Measurements from ENCODE around the gene MMP24OS. TPM values are rescaled to one million over a fixed set of nuclear protein-coding genes. Genes with fewer than 3 reads are reported as not detected.

MMP24OS gene
- total and polyA plus RNA-seq, 2 experiments from 2014 or later = 19.0 to 58.5 TPM

DNA sequence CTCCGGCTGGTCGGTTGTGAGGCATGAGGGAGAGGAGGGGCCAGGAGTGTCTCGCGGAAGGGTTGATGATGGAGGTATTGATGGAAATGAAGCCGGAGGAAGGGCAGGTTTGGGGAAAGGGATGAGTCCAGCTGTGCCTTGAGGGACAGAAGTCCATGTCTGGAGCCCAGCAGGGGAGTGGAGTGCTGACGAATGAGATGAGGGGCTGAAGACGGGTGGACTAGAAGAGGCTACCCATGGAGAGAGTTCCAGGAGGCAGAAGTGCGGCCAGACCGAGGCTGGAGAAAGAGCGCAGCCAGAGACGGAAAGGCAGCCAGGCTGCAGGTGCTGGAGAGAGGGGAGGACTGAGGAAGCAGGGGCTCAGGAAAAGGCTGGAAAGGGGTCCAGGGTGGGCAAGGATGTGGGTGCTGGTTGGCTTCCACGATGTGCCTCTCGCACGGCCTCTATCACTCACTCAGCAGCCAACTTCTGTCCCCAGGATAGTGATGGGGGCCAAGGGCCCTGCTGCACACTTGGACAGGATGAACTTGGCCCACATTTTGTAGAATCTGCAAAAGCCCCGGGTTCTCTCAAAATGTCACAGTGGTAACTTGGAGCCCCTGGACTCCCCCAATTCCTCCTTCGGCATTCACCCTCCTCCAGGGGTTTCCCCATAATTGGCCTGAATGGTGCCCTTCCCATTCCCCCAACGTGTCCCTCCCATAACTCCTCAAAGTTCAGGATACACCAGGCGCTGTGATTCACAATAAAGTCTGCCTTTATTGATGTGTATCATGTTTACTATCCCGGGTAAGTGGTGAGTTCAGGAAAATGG, 7.3 kb upstream of the MMP24OS start:
- WGBS (ENCODE audit: low lambda C conversion rate, missing lambda C conversion rate) = 42% methylated on average over 19 of the region's 19 CpGs
- H3K4me2 ChIP-seq = peak overlapping the region; percentile 92
- TF ChIP-seq EZH2 (IDR thresholded peaks at IDR 0.05; ENCODE audit: borderline replicate concordance) = no peak
- TF ChIP-seq, protein P1, sequence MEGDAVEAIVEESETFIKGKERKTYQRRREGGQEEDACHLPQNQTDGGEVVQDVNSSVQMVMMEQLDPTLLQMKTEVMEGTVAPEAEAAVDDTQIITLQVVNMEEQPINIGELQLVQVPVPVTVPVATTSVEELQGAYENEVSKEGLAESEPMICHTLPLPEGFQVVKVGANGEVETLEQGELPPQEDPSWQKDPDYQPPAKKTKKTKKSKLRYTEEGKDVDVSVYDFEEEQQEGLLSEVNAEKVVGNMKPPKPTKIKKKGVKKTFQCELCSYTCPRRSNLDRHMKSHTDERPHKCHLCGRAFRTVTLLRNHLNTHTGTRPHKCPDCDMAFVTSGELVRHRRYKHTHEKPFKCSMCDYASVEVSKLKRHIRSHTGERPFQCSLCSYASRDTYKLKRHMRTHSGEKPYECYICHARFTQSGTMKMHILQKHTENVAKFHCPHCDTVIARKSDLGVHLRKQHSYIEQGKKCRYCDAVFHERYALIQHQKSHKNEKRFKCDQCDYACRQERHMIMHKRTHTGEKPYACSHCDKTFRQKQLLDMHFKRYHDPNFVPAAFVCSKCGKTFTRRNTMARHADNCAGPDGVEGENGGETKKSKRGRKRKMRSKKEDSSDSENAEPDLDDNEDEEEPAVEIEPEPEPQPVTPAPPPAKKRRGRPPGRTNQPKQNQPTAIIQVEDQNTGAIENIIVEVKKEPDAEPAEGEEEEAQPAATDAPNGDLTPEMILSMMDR (IDR thresholded peaks at IDR 0.05; ENCODE audit: poor library complexity) = no peak
- TF ChIP-seq EZH2phosphoT487 (IDR thresholded peaks at IDR 0.05; ENCODE audit: low read depth, severe bottlenecking, unreplicated experiment) = no peak
- DNase-seq (ENCODE audit: low spot score) = no peak
- H3K79me2 ChIP-seq = peaks cover 39% of the 10 kb centered on the region
- peaks cover 8% of the 10 kb centered on the region for H4K20me1 ChIP-seq (ENCODE audit: insufficient read depth, poor library complexity, severe bottlenecking)
- H3K27me3 ChIP-seq = no peaks in the 10 kb centered on the region
- H3K36me3 ChIP-seq (replicated peaks; ENCODE audit: insufficient read depth, low read depth) = no peaks in the 10 kb centered on the region
- H3K4me3 ChIP-seq = peak overlapping the region; percentile 91
- peak overlapping the region; percentile 86 for H2AFZ ChIP-seq
- H3K4me1 ChIP-seq (ENCODE audit: insufficient read depth) = peaks cover 22% of the 10 kb centered on the region
- no peaks in the 10 kb centered on the region for H3K9me3 ChIP-seq (ENCODE audit: low read depth)
- H3K27ac ChIP-seq = peak overlapping the region; percentile 97
- no peaks in the 10 kb centered on the region for H3K9me2 ChIP-seq (replicated peaks; ENCODE audit: insufficient read depth)

DNA sequence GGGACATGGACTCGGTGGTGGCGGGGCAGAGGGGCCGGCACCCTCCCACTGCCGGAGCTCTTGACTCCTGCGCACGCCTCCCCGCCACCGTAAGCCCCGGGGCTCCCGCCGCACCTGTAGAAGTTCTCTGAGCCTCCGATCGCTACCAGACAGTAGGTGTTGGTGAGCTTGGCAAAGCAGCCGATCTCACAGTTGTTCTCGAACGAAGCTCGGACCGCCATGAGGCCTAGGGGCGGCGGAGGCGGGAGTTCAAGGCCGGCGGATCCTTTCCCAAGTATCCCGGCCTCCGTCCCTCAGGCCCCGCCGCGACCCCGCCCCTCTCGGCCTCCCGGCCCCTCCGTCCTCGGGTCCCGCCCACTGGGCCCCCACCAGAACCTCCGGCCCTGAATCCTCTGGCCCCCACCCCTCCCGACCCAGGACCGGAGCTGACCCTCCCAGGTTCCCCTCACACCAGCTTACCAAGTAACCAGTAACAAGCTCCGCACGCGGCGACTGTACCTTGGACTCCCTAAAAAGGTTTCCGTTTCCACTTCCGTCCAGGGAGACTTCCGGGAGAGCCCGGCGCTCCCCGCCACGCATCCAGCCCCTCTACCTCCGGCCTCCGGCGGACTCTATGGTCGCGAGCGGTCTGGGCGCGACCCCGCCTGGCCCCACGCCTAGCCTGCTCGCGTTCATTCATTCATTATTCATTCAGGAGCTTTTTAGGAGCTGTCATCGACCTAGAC, 6.5 kb upstream of the MMP24OS start, which contains the start of gene EIF6:
Gene EIF6, minus strand, starts transcription at position 506 of the 725 bp plus-strand sequence. Its CDS starts 285 bp downstream, at position 221.
- Histone ChIP-seq H3K79me2 (peaks cover 40% of the 10 kb centered on the region), H3K36me3 (replicated peaks; ENCODE audit: insufficient read depth, low read depth) (no peaks in the 10 kb centered on the region), H4K20me1 (ENCODE audit: insufficient read depth, poor library complexity, severe bottlenecking) (peaks cover 8% of the 10 kb centered on the region), H3K4me3 (peak within 1 kb of the TSS; percentile 91), H3K27me3 (no peaks in the 10 kb centered on the region), H2AFZ (peak within 1 kb of the TSS; percentile 86), H3K27ac (peak within 1 kb of the TSS; percentile 97), H3K9me2 (replicated peaks; ENCODE audit: insufficient read depth) (no peaks in the 10 kb centered on the region), H3K4me2 (peak within 1 kb of the TSS; percentile 92), H3K4me1 (ENCODE audit: insufficient read depth) (peaks cover 22% of the 10 kb centered on the region), H3K9me3 (ENCODE audit: low read depth) (no peaks in the 10 kb centered on the region)
- WGBS (ENCODE audit: low lambda C conversion rate, missing lambda C conversion rate) = 2% methylated on average over 47 of the region's 61 CpGs
- peak; percentile 95 for DNase-seq (ENCODE audit: low spot score)
- no peak for TF ChIP-seq EZH2phosphoT487 (IDR thresholded peaks at IDR 0.05; ENCODE audit: low read depth, severe bottlenecking, unreplicated experiment)
- TF ChIP-seq, protein P1 (IDR thresholded peaks at IDR 0.05; ENCODE audit: poor library complexity) = no peak
- no peak for TF ChIP-seq EZH2 (IDR thresholded peaks at IDR 0.05; ENCODE audit: borderline replicate concordance)

DNA sequence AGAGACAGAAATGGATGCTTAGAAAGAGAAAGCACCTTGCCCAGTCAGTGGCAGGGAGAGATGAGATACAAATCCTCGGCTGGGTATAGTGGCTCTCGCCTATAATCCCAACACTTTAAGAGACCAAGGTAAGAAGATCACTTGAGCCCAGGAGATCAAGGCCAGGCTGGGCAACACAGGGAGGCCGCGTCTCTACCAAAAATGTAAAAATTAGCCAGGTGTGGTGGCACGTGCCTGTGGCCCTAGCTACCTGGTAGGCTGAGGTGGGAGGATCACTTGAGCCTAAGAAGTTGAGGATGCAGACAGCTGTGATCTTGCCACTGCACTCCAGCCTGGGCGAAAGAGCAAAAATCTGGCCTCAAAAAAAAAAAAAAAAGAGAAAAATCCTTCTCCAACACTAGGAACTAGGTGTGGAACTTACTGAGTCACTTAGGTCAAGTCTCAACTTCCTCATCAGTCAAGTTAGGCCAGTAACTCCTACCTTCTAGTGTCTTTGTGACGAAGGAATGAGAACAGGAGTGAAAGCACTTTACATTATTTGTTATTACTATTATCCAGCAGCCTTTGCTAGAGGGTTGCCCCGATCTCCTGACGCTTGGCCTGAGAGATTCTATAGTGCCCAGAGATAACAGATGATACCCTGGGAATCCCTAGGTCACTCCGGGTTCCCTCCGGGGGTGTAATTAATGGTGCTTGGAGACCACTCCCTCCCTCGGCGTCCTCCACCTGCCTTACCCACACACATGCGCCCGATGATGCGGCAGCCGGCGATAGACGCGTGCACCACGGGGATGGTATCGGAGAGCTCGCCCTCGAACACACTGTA, 5.7 kb upstream of the MMP24OS start:
- Histone ChIP-seq H2AFZ (no peak overlapping the region), H3K9me3 (ENCODE audit: low read depth) (no peaks in the 10 kb centered on the region), H3K27me3 (no peaks in the 10 kb centered on the region), H4K20me1 (ENCODE audit: insufficient read depth, poor library complexity, severe bottlenecking) (peaks cover 8% of the 10 kb centered on the region), H3K4me2 (peak overlapping the region; percentile 92), H3K9me2 (replicated peaks; ENCODE audit: insufficient read depth) (no peaks in the 10 kb centered on the region), H3K27ac (peak overlapping the region; percentile 97), H3K4me1 (ENCODE audit: insufficient read depth) (peaks cover 22% of the 10 kb centered on the region), H3K79me2 (peaks cover 40% of the 10 kb centered on the region), H3K4me3 (peak overlapping the region; percentile 91), H3K36me3 (replicated peaks; ENCODE audit: insufficient read depth, low read depth) (no peaks in the 10 kb centered on the region)
- TF ChIP-seq, protein P1 (IDR thresholded peaks at IDR 0.05; ENCODE audit: poor library complexity) = no peak
- TF ChIP-seq EZH2phosphoT487 (IDR thresholded peaks at IDR 0.05; ENCODE audit: low read depth, severe bottlenecking, unreplicated experiment) (no peak), EZH2 (IDR thresholded peaks at IDR 0.05; ENCODE audit: borderline replicate concordance) (no peak)
- no peak for DNase-seq (ENCODE audit: low spot score)
- WGBS (ENCODE audit: low lambda C conversion rate, missing lambda C conversion rate) = 25% methylated on average over 24 of the region's 24 CpGs
